Activated gamma-delta T cell (primary cell): ENCODE measurements around the gene FASTKD1.
"Not testable (repeated sequence)": the region's sequence is repeated elsewhere in the genome, so short reads cannot be mapped to it uniquely, and the experiment has no call there.

Source experiments
- DNase-seq: peaks from one replicate; lab custom pipeline; 2025; lab: John Stamatoyannopoulos, UW

FASTKD1 gene

DNA sequence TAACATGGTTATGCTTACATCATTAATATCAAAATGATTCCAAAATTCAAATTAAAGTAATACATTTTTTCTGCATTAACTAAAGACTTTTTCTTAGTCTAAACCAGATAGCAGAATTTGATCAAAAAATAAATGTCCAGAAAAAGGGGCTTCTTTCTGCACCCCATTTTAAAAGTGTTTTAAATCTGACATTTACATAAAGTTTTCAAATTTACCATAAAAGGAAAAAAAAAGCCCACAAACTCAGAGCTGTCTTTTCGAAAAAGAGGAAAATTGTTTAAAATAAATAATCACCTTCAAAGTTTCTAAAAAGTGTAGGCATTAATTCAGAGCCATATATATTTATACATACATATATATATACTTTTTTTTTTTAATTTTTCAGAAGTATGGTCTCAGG lies 1.5 kb downstream of the FASTKD1 start:
- no peak for DNase-seq

- no peak for DNase-seq
Measured at GRCh38 chr2:169571571-169571970, 2.1 kb downstream of the FASTKD1 start.

DNA sequence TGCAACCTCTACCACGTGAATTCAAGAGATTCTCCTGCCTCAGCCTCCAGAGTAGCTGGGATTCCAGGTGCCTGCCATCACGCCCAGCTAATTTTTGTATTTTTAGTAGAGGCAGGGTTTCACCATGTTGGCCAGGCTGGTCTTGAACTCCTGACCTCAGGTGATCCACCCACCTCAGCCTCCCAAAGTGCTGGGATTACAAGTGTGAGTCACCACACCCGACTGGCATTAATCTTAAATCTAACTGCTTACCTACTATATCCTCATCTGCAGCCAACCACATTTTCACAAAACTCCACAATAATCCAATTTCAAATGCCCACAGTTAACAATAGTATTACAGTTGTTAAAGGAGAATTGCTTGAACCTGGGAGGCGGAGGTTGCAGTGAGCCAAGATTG lies 2.9 kb downstream of the FASTKD1 start:
- not testable (repeated sequence) for DNase-seq

- no peak for DNase-seq
Measured at GRCh38 chr2:169569948-169570347, 3.7 kb downstream of the FASTKD1 start.

DNA sequence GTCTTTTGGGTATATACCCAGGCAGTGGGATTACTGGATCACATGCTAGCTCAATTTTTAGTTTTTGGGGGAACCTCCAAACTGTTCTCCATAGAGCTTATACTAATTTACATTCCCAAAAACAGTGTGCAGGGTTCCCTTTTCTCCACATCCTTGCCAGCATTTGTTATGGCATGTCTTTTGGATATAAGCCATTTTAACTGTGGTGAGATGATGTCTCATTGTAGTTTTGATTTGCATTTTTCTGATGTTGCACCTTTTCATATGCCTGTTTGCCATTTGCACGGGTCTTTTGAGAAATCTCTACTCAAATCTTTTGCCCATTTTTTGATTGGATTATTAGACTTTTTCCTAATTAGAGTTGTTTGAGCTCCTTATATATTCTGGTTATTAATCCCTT lies 8.0 kb downstream of the FASTKD1 start:
- DNase-seq: no peak

- DNase-seq: no peak
Measured at GRCh38 chr2:169562519-169562918, 11.1 kb downstream of the FASTKD1 start.

DNA sequence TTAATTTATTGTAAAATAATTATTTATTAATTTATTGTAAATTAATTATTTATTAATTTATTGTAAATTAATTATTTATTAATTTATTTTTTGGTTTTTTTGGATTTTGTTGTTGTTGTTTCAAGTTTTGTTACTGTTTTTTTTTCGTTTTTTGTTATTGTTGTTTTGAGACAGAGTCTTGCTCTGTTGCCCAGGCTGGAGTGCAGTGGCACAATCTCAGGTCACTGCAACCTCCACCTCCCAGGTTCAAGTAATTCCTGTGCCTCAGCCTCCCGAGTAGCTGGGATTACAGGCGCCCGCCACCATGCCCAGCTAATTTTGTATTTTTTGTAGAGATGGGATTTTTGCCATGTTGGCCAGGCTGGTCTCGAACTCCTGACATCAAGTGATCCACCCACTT lies 11.6 kb downstream of the FASTKD1 start:
- not testable (repeated sequence) for DNase-seq

- DNase-seq: no peak
Measured at GRCh38 chr2:169561364-169561763, 12.3 kb downstream of the FASTKD1 start.

GRCh38 chr2:169546756-169547155 lies 26.9 kb downstream of the FASTKD1 start:
- no peak for DNase-seq

- no peak for DNase-seq
Measured at GRCh38 chr2:169542433-169542832, 31.2 kb downstream of the FASTKD1 start.

- DNase-seq: no peak
Measured at GRCh38 chr2:169540146-169540545, 33.5 kb downstream of the FASTKD1 start.

GRCh38 chr2:169539460-169539859 lies 34.2 kb downstream of the FASTKD1 start:
- not testable (repeated sequence) for DNase-seq

- no peak for DNase-seq
Measured at GRCh38 chr2:169528271-169528701, 45.4 kb downstream of the FASTKD1 start.

GRCh38 chr2:169526451-169526850 lies 47.2 kb downstream of the FASTKD1 start:
- no peak for DNase-seq

DNA sequence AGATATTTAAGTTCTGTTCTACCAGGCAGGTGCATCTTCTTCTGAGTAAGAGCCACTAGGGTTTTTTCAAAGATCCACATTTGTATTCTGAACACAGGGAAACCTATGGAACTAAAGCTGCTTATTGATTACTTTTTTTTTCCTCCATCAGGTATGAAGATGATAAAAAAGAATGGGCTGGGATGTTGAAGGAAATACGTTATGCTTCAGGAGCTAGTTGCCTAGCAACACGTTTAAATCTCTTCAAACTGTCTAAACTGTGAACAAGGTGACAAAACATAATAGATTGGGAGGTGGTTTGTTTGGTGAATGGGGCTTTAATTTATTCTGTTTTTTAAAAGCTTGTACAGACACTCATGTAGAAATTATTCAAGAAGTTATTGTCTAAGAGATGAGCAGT lies 48.2 kb downstream of the FASTKD1 start:
- no peak for DNase-seq

DNA sequence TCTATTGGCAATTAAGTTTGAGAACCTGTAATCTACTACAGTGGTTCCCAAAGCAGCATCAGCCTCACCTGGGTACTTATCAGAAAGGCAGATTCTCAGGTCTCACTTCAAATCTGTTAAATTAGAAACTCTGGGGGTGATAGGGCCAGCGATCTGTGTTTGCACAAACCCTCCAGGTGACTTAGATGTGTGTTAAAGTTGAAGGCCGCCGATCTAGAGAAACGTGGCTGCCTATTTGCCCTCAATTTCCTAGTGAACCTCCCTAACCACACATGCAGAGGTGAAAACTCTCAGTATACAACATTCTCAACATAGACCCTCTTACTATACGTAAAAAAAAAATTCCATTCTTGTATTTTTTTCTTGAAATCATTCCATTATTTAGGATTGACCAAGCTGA lies 50.0 kb downstream of the FASTKD1 start:
- DNase-seq: no peak

DNA sequence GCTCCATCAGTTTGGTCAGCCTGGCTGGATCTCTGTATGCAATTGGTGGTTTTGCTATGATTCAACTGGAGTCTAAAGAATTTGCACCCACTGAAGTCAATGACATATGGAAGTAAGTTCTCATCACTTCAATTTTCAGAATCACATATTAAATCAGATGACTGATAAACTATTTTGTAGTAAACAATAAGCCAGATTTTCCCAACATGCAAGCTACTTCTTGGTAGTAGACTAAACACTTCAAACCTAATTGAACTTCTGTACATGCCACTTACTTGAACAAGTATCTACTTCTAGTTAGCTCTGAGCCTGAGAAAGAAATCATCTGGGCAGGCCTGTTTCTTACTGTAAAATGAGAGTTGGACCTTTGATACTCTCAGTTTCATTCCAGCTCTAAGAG lies 52.8 kb downstream of the FASTKD1 start:
- DNase-seq: no peak

GRCh38 chr2:169516488-169516995 lies 57.1 kb downstream of the FASTKD1 start:
- not testable (repeated sequence) for DNase-seq

- DNase-seq: not testable (repeated sequence)
Measured at GRCh38 chr2:169514758-169515157, 58.9 kb downstream of the FASTKD1 start.

DNA sequence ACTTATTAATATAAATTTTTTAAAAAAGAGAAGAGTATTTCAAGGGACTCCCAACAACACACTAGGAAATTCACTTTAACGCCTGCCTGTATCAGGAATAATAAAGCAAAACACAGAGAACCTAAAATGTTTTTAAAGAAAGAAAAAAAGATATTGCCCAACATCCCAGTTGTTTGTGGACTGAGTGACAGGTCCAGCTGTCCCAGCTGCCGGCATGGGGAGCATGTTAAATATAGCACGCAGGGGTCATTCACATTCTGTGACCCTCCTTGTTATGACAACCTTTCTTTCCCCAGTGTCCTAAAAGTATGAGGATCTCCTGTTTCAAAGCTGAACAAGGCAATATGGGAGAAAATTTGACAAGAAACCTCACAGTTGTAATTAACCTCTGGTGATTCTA lies 59.7 kb downstream of the FASTKD1 start:
- no peak for DNase-seq

DNA sequence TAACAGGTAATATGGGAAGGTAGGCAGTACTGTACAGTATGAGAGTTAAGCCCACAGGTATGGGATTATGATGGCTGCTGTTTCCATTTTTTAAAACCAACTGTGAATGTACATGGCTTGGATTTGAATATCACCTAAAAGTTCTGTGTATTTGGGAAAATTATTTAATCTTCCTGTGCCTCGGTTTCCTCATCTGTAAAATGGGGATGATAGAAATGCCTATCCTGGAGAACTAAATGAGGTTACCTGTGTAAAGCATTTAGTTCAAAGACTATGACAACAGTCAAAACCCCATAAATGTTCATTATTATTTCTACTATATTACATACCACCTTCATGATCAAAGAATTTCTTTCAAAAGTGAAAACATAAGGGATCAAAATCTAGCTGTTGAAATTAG lies 60.6 kb downstream of the FASTKD1 start:
- no peak for DNase-seq

GRCh38 chr2:169512525-169512924 lies 61.1 kb downstream of the FASTKD1 start:
- DNase-seq: no peak

DNA sequence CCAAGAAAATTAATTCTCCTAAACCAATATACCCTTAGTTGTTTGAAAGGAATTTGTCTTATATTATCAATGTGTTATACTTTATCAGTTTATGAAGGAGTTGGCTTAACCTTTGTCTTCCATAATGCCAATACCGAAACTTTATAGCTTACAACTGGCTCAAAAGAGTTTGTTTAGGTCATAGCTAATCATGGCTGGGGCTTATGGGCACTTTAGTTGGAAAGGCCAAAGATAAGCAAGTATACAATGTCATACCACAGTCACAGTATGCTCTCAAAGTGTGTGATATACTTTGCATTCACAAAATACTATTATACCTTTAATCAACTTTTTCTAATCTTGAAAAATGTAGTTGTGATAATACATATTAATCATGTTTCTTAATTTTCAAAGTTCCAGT lies 61.8 kb downstream of the FASTKD1 start:
- no peak for DNase-seq

- no peak for DNase-seq
Measured at GRCh38 chr2:169510496-169510895, 63.2 kb downstream of the FASTKD1 start.

GRCh38 chr2:169509955-169510354 lies 63.7 kb downstream of the FASTKD1 start:
- no peak for DNase-seq
